Measurements from ENCODE around the gene CHPF. TPM values are rescaled to one million over a fixed set of nuclear protein-coding genes. Genes with fewer than 3 reads are reported as not detected.

CHPF gene
- total RNA-seq, 2 experiments from 2014 or later: 6.5 to 7.1 TPM

- H3K9me3 ChIP-seq (ENCODE audit: control insufficient read depth in 1 of 2, insufficient read depth in 1 of 2, low read length in 2 of 2): peaks cover 0 to 12% of the 10 kb centered on the region in 2 experiments
- no peaks in the 10 kb centered on the region for H3K36me3 ChIP-seq (ENCODE audit: insufficient read depth, low read length)
- Mint-ChIP-seq H3K4me3 (no peak overlapping the region), H3K4me1 (ENCODE audit: low read depth) (peaks cover 10% of the 10 kb centered on the region), H3K27me3 (peaks cover 53% of the 10 kb centered on the region), H3K9me3 (no peaks in the 10 kb centered on the region), H3K27ac (no peak overlapping the region), H3K36me3 (ENCODE audit: low read depth) (no peaks in the 10 kb centered on the region)
- POLR2A ChIA-PET: no interaction called here
- H3K4me3 ChIP-seq (ENCODE audit: low read length): no peak overlapping the region
- DNase-seq (no peak), ATAC-seq (ENCODE audit: poor library complexity) (no peak)
- TF ChIP-seq, protein P1, sequence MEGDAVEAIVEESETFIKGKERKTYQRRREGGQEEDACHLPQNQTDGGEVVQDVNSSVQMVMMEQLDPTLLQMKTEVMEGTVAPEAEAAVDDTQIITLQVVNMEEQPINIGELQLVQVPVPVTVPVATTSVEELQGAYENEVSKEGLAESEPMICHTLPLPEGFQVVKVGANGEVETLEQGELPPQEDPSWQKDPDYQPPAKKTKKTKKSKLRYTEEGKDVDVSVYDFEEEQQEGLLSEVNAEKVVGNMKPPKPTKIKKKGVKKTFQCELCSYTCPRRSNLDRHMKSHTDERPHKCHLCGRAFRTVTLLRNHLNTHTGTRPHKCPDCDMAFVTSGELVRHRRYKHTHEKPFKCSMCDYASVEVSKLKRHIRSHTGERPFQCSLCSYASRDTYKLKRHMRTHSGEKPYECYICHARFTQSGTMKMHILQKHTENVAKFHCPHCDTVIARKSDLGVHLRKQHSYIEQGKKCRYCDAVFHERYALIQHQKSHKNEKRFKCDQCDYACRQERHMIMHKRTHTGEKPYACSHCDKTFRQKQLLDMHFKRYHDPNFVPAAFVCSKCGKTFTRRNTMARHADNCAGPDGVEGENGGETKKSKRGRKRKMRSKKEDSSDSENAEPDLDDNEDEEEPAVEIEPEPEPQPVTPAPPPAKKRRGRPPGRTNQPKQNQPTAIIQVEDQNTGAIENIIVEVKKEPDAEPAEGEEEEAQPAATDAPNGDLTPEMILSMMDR (IDR thresholded peaks at IDR 0.05): no peak
- H3K4me1 ChIP-seq (ENCODE audit: insufficient read depth, low read length): peaks cover 6% of the 10 kb centered on the region
- intact Hi-C loops (cut with DNase I, micrococcal nuclease): no loop called here
- CTCF ChIA-PET: no interaction called here
- no peak overlapping the region for H3K27ac ChIP-seq (ENCODE audit: low read depth in 1 of 2, low read length in 2 of 2)
- peaks cover 27 to 28% of the 10 kb centered on the region in 2 experiments for H3K27me3 ChIP-seq (ENCODE audit: control insufficient read depth in 1 of 2, insufficient read depth in 2 of 2, low read length in 2 of 2)
Measured at GRCh38 chr2:219557791-219558785, 14.5 kb upstream of the CHPF start.

DNA sequence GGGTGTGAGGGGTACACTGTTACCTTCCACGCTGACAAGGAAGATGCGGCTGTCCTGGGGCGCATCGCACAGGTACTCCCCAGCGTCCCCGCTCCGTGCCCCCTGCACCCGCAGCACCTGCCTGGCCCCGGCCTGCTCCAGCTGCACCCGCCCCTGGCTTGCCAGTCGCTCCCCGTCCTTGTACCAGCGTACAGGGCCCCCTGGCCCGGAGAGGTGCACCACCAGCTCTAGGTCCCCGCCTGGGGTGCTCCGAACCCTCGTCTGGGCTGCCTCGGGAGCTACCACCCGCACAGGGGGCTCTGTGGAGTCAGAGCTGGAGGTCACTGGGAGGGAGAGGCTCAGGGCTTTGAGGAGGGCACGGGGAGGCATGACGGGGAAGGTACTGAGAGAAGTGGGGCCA, 13.7 kb upstream of the CHPF start:
- H3K4me1 ChIP-seq (ENCODE audit: insufficient read depth, low read length): peaks cover 14% of the 10 kb centered on the region
- no peaks in the 10 kb centered on the region for H3K9me3 Mint-ChIP-seq
- ChIA-PET CTCF (no interaction called here), POLR2A (no interaction called here)
- H3K27me3 Mint-ChIP-seq: peaks cover 49% of the 10 kb centered on the region
- intact Hi-C loops (cut with DNase I, micrococcal nuclease): no loop called here
- ATAC-seq (ENCODE audit: poor library complexity) (no peak), DNase-seq (no peak)
- H3K36me3 ChIP-seq (ENCODE audit: insufficient read depth, low read length): no peaks in the 10 kb centered on the region
- peaks cover 11% of the 10 kb centered on the region for H3K4me1 Mint-ChIP-seq (ENCODE audit: low read depth)
- no peak overlapping the region for H3K27ac ChIP-seq (ENCODE audit: low read depth in 1 of 2, low read length in 2 of 2)
- H3K9me3 ChIP-seq (ENCODE audit: control insufficient read depth in 1 of 2, insufficient read depth in 1 of 2, low read length in 2 of 2): peaks cover 0 to 17% of the 10 kb centered on the region in 2 experiments
- no peak overlapping the region for H3K27ac Mint-ChIP-seq
- peaks cover 27 to 33% of the 10 kb centered on the region in 2 experiments for H3K27me3 ChIP-seq (ENCODE audit: control insufficient read depth in 1 of 2, insufficient read depth in 2 of 2, low read length in 2 of 2)
- no peaks in the 10 kb centered on the region for H3K36me3 Mint-ChIP-seq (ENCODE audit: low read depth)
- TF ChIP-seq, protein P1 (IDR thresholded peaks at IDR 0.05): no peak
- H3K4me3 ChIP-seq (ENCODE audit: low read length): no peak overlapping the region
- H3K4me3 Mint-ChIP-seq: no peak overlapping the region

DNA sequence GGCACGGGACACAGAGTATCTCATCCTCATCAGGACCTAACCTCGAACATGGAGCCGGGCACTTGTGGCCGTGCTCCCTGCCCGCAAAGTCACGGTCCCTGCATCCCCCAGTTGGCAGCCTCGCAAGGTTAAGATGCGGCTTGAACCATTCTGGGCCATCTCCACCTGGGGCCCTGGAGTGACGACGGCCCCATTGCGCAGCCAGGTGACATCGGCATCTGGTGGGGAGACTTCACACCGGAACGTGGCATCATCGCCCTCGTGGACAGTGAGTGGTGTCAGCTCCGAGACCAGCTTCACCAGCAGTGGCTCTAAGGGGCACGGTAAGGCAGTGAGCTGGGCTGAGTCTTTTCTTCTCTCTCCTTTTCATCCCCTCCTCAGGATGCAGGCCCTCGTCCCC, 12.8 kb upstream of the CHPF start:
- CTCF ChIA-PET: interaction anchor here (0.6 kb wide), 1 partner anchor 61 kb away, joined by 3 read pairs; a partner anchor contains a TSS
- peaks cover 32 to 42% of the 10 kb centered on the region in 2 experiments for H3K27me3 ChIP-seq (ENCODE audit: control insufficient read depth in 1 of 2, insufficient read depth in 2 of 2, low read length in 2 of 2)
- ATAC-seq (ENCODE audit: poor library complexity) (no peak), DNase-seq (no peak)
- no peaks in the 10 kb centered on the region for H3K36me3 ChIP-seq (ENCODE audit: insufficient read depth, low read length)
- no peak overlapping the region for H3K27ac ChIP-seq (ENCODE audit: low read depth in 1 of 2, low read length in 2 of 2)
- peaks cover 0 to 24% of the 10 kb centered on the region in 2 experiments for H3K9me3 ChIP-seq (ENCODE audit: control insufficient read depth in 1 of 2, insufficient read depth in 1 of 2, low read length in 2 of 2)
- no peaks in the 10 kb centered on the region for H3K9me3 Mint-ChIP-seq
- H3K27ac Mint-ChIP-seq: no peak overlapping the region
- POLR2A ChIA-PET: no interaction called here
- TF ChIP-seq, protein P1 (IDR thresholded peaks at IDR 0.05): no peak
- H3K4me3 Mint-ChIP-seq: peak overlapping the region; percentile 7
- H3K4me1 Mint-ChIP-seq (ENCODE audit: low read depth): peaks cover 17% of the 10 kb centered on the region
- H3K36me3 Mint-ChIP-seq (ENCODE audit: low read depth): no peaks in the 10 kb centered on the region
- H3K4me3 ChIP-seq (ENCODE audit: low read length): no peak overlapping the region
- intact Hi-C loops (cut with DNase I, micrococcal nuclease): no loop called here
- peaks cover 22% of the 10 kb centered on the region for H3K4me1 ChIP-seq (ENCODE audit: insufficient read depth, low read length)
- peaks cover 52% of the 10 kb centered on the region for H3K27me3 Mint-ChIP-seq

Measured in CD4-positive, alpha-beta T cell (primary cell).